ENCODE results near the gene TLR2. TPM values are rescaled to one million over a fixed set of nuclear protein-coding genes. Genes with fewer than 3 reads are reported as not detected.

The TLR2 gene
- total and polyA plus RNA-seq, 2 of the 4 experiments (the other 2 are of a cell fraction): under 0.01 to 0.03 TPM

- dilution Hi-C loops (cut with HindIII; ENCODE audit: low sequenced_read_pairs, unreplicated experiment): no loop called here
- Histone ChIP-seq H4K91ac (ENCODE audit: insufficient read depth, low read depth, low read length) (no peak overlapping the region), H2AK5ac (ENCODE audit: low read depth, low read length) (no peak overlapping the region), H3K23ac (ENCODE audit: low read depth, low read length) (no peak overlapping the region), H4K8ac (ENCODE audit: low read depth in 2 of 2, low read length in 2 of 2) (no peak overlapping the region), H3K9me1 (ENCODE audit: insufficient read depth, low read length) (no peaks in the 10 kb centered on the region), H3K9me3 (ENCODE audit: control insufficient read depth, insufficient read depth, low read length) (no peaks in the 10 kb centered on the region), H3K27me3 (ENCODE audit: control insufficient read depth, insufficient read depth, low read length) (no peaks in the 10 kb centered on the region; the same call in 1 of the 2 replicates), H4K20me1 (ENCODE audit: insufficient read depth, low read length) (no peaks in the 10 kb centered on the region), H3K9ac (ENCODE audit: low read depth, low read length) (no peak overlapping the region), H3K4me1 (ENCODE audit: control insufficient read depth, insufficient read depth, low read length) (no peaks in the 10 kb centered on the region), H2BK20ac (ENCODE audit: low read depth, low read length) (no peak overlapping the region), H3K14ac (replicated peaks; ENCODE audit: low read depth, low read length) (no peak overlapping the region), H3K18ac (ENCODE audit: low read depth, low read length) (no peak overlapping the region), H3K27ac (ENCODE audit: insufficient read depth, low read length) (no peak overlapping the region), H3K79me1 (ENCODE audit: low read depth in 1 of 2, low read length in 2 of 2) (no peaks in the 10 kb centered on the region), H2AFZ (replicated peaks; ENCODE audit: low read length, poor library complexity) (no peak overlapping the region), H2AK9ac (replicated peaks; ENCODE audit: low read depth, low read length, poor library complexity) (no peak overlapping the region), H2BK15ac (ENCODE audit: low read depth, low read length) (no peak overlapping the region), H2BK120ac (ENCODE audit: low read depth, low read length) (no peak overlapping the region), H3K4me3 (ENCODE audit: insufficient read depth, low read depth, low read length) (no peak overlapping the region), H4K5ac (ENCODE audit: low read depth, low read length) (no peak overlapping the region), H3K4me2 (ENCODE audit: low read depth, low read length) (no peak overlapping the region), H3K36me3 (ENCODE audit: control insufficient read depth, insufficient read depth, low read length) (no peaks in the 10 kb centered on the region), H3K56ac (ENCODE audit: extremely low read depth, insufficient read depth, low read length) (no peak overlapping the region), H3K4ac (ENCODE audit: low read depth, low read length) (no peak overlapping the region), H2BK5ac (ENCODE audit: low read depth, low read length, poor library complexity, severe bottlenecking) (no peak overlapping the region)
- CTCF ChIA-PET: interaction anchor here (1.1 kb wide), 1 partner anchor 20 kb away, joined by 3 read pairs; no protein-coding TSS in a partner anchor
- TF ChIP-seq NFE2L2 (IDR thresholded peaks at IDR 0.05; ENCODE audit: low read depth, low read length) (no peak), CEBPB (IDR thresholded peaks at IDR 0.05; ENCODE audit: low read depth, low read length) (no peak), MAZ (IDR thresholded peaks at IDR 0.05; ENCODE audit: borderline replicate concordance, low read depth, low read length) (no peak), RFX5 (IDR thresholded peaks at IDR 0.05; ENCODE audit: low read depth, low read length) (no peak), RCOR1 (IDR thresholded peaks at IDR 0.05; ENCODE audit: insufficient replicate concordance, low read length) (no peak), ELK1 (IDR thresholded peaks at IDR 0.05; ENCODE audit: borderline replicate concordance, low read depth, low read length) (no peak), USF2 (IDR thresholded peaks at IDR 0.05; ENCODE audit: low read depth, low read length) (no peak), RAD21 (IDR thresholded peaks at IDR 0.05; ENCODE audit: low read length) (no peak), CTCF (conservative IDR thresholded peaks at IDR 0.05; ENCODE audit: low read depth, low read length) (no peak), POLR2A (IDR thresholded peaks at IDR 0.05; ENCODE audit: low read depth, low read length) (no peak)
- no TSS peak for BruUV-seq (replicated peaks)
- no peak for DNase-seq
- in situ Hi-C loops (cut with MboI; ENCODE audit: low sequenced_read_pairs): no loop called here
- intact Hi-C loops (cut with micrococcal nuclease): no loop called here
- POLR2A ChIA-PET (ENCODE audit: unreplicated experiment): no interaction called here
- ATAC-seq (ENCODE audit: low read depth): no peak
- no CpG with 5 or more reads among the region's 1 CpG for WGBS, 2 experiments (ENCODE audit: extremely low coverage in 2 of 2, insufficient read length in 1 of 2)
Measured at GRCh38 chr4:153663667-153664066, 20.4 kb upstream of the TLR2 start.

Measured in IMR-90 (cell line).